H7 (cell line): ENCODE data around the gene PCDH9. TPM values are rescaled to one million over a fixed set of nuclear protein-coding genes. Genes with fewer than 3 reads are reported as not detected.

ENCODE experiments used
- DNase-seq: peaks from one replicate; pipeline ENCODE4 v3.0.0; 2012
- H3K27me3 ChIP-seq: 2 replicates; pipeline ENCODE4 v1.6.0; 2011; ENCODE audit warnings: mild to moderate bottlenecking, low read length; ENCODE audit not compliant: control insufficient read depth, insufficient read depth
- H3K36me3 ChIP-seq: replicated peaks from 2 replicates; pipeline ENCODE4 v1.5.1; 2011; ENCODE audit warnings: low read length; ENCODE audit not compliant: control insufficient read depth, insufficient read depth
- H3K4me3 ChIP-seq: 2 replicates; pipeline ENCODE4 v1.5.1; 2011; ENCODE audit warnings: low read depth, mild to moderate bottlenecking, control low read depth, low read length, moderate library complexity; ENCODE audit not compliant: insufficient read depth
- total RNA-seq: library from RNA; depleted of rRNA; stranded (reverse); fragments of >200 nt; shearing (Covaris generic); gene quantifications from 2 replicates; pipeline ENCODE4 v1.2.3, GENCODE V29; 2014

PCDH9 gene
- total RNA-seq, 1 experiment from 2014 or later = 0.14 TPM

GRCh38 chr13:67210208-67210607 lies 19.9 kb downstream of the PCDH9 start:
- H3K27me3 ChIP-seq = no peaks in the 10 kb centered on the region
- no peaks in the 10 kb centered on the region for H3K36me3 ChIP-seq
- no peak for DNase-seq
- H3K4me3 ChIP-seq = no peak overlapping the region

GRCh38 chr13:67208552-67208951 lies 21.6 kb downstream of the PCDH9 start:
- DNase-seq = no peak
- no peak overlapping the region for H3K4me3 ChIP-seq
- no peaks in the 10 kb centered on the region for H3K36me3 ChIP-seq
- H3K27me3 ChIP-seq = no peaks in the 10 kb centered on the region

GRCh38 chr13:67204764-67205163 lies 25.4 kb downstream of the PCDH9 start:
- Histone ChIP-seq H3K4me3 (no peak overlapping the region), H3K36me3 (no peaks in the 10 kb centered on the region), H3K27me3 (no peaks in the 10 kb centered on the region)
- no peak for DNase-seq

GRCh38 chr13:67200605-67201004 lies 29.5 kb downstream of the PCDH9 start:
- DNase-seq = no peak
- H3K4me3 ChIP-seq = no peak overlapping the region
- no peaks in the 10 kb centered on the region for H3K27me3 ChIP-seq
- no peaks in the 10 kb centered on the region for H3K36me3 ChIP-seq

GRCh38 chr13:67200183-67200582 lies 30.0 kb downstream of the PCDH9 start:
- DNase-seq = no peak
- Histone ChIP-seq H3K27me3 (no peaks in the 10 kb centered on the region), H3K4me3 (no peak overlapping the region), H3K36me3 (no peaks in the 10 kb centered on the region)

- H3K4me3 ChIP-seq = no peak overlapping the region
- no peaks in the 10 kb centered on the region for H3K36me3 ChIP-seq
- no peaks in the 10 kb centered on the region for H3K27me3 ChIP-seq
- no peak for DNase-seq
Observed at GRCh38 chr13:67197704-67198103, 32.4 kb downstream of the PCDH9 start.

GRCh38 chr13:67193979-67194378 lies 36.2 kb downstream of the PCDH9 start:
- H3K36me3 ChIP-seq = no peaks in the 10 kb centered on the region
- DNase-seq = no peak
- H3K27me3 ChIP-seq = no peaks in the 10 kb centered on the region
- H3K4me3 ChIP-seq = no peak overlapping the region

- Histone ChIP-seq H3K27me3 (no peaks in the 10 kb centered on the region), H3K36me3 (no peaks in the 10 kb centered on the region), H3K4me3 (no peak overlapping the region)
- DNase-seq = no peak
Observed at GRCh38 chr13:67192751-67193150, 37.4 kb downstream of the PCDH9 start.

GRCh38 chr13:67186995-67187569 lies 43.1 kb downstream of the PCDH9 start:
- Histone ChIP-seq H3K27me3 (no peaks in the 10 kb centered on the region), H3K36me3 (no peaks in the 10 kb centered on the region), H3K4me3 (no peak overlapping the region)
- DNase-seq = peak; percentile 2

GRCh38 chr13:67184247-67184646 lies 45.9 kb downstream of the PCDH9 start:
- Histone ChIP-seq H3K4me3 (no peak overlapping the region), H3K36me3 (no peaks in the 10 kb centered on the region), H3K27me3 (no peaks in the 10 kb centered on the region)
- DNase-seq = no peak

- DNase-seq = no peak
- H3K27me3 ChIP-seq = no peaks in the 10 kb centered on the region
- no peaks in the 10 kb centered on the region for H3K36me3 ChIP-seq
- H3K4me3 ChIP-seq = no peak overlapping the region
Observed at GRCh38 chr13:67183151-67183550, 47.0 kb downstream of the PCDH9 start.

GRCh38 chr13:67175836-67176459 lies 54.2 kb downstream of the PCDH9 start:
- Histone ChIP-seq H3K4me3 (no peak overlapping the region), H3K36me3 (no peaks in the 10 kb centered on the region)
- no peak for DNase-seq

GRCh38 chr13:67168384-67168783 lies 61.8 kb downstream of the PCDH9 start:
- DNase-seq = no peak

More at GRCh38 chr13:67175836-67176459, 54.2 kb downstream of the PCDH9 start:
- no peaks in the 10 kb centered on the region for H3K27me3 ChIP-seq

GRCh38 chr13:67167420-67167819 lies 62.7 kb downstream of the PCDH9 start:
- no peak for DNase-seq
- Histone ChIP-seq H3K4me3 (no peak overlapping the region), H3K27me3 (no peaks in the 10 kb centered on the region), H3K36me3 (no peaks in the 10 kb centered on the region)

More at GRCh38 chr13:67168384-67168783, 61.8 kb downstream of the PCDH9 start:
- Histone ChIP-seq H3K36me3 (no peaks in the 10 kb centered on the region), H3K4me3 (no peak overlapping the region), H3K27me3 (no peaks in the 10 kb centered on the region)

GRCh38 chr13:67161176-67161575 lies 69.0 kb downstream of the PCDH9 start:
- H3K4me3 ChIP-seq = no peak overlapping the region
- H3K27me3 ChIP-seq = no peaks in the 10 kb centered on the region
- DNase-seq = no peak
- H3K36me3 ChIP-seq = no peaks in the 10 kb centered on the region
